ENCODE measurements around the gene CFAP251.

Gene CFAP251

GRCh38 chr12:121939186-121939585 lies 20.8 kb downstream of the CFAP251 start (continued):
- TF ChIP-seq MYNN (tag by site-specific recombination; IDR thresholded peaks at IDR 0.05; ENCODE audit: borderline replicate concordance) = no peak
- no peak for TF ChIP-seq ZBTB7A (tag by site-specific recombination; IDR thresholded peaks at IDR 0.05; ENCODE audit: low read depth)
- no peak for TF ChIP-seq ZNF585B (tag by site-specific recombination; IDR thresholded peaks at IDR 0.05)
- no peak for TF ChIP-seq ZNF2 (tag by site-specific recombination; IDR thresholded peaks at IDR 0.05)
- no peak for TF ChIP-seq ZNF423 (tag by site-specific recombination; IDR thresholded peaks at IDR 0.05)
- no peak for TF ChIP-seq ELK4 (IDR thresholded peaks at IDR 0.05; ENCODE audit: borderline replicate concordance, low read depth, low read length)
- TF ChIP-seq ZFHX2 (tag by site-specific recombination; conservative IDR thresholded peaks at IDR 0.05) = no peak

GRCh38 chr12:121939992-121940766 lies 21.8 kb downstream of the CFAP251 start:
- Histone ChIP-seq H3K36me3 (ENCODE audit: control insufficient read depth in 2 of 2, insufficient read depth in 1 of 2, low read length in 2 of 2) (peaks cover 0 to 23% of the 10 kb centered on the region in 2 experiments; a peak in 2 of 3 replicates), H3K27ac (ENCODE audit: extremely low read depth, low read depth, low read length) (no peak overlapping the region), H3K4me3 (ENCODE audit: low read depth, low read length) (no peak overlapping the region), H3K4me1 (ENCODE audit: control insufficient read depth, insufficient read depth, low read length) (no peaks in the 10 kb centered on the region), H3K9me3 (ENCODE audit: control insufficient read depth, insufficient read depth, low read depth, low read length) (no peaks in the 10 kb centered on the region)
- TF ChIP-seq ZNF692 (tag by site-specific recombination; IDR thresholded peaks at IDR 0.05) = no peak
- no peak for TF ChIP-seq ZNF148 (tag by site-specific recombination; IDR thresholded peaks at IDR 0.05; ENCODE audit: borderline replicate concordance)
- TF ChIP-seq ZNF571 (tag by site-specific recombination; IDR thresholded peaks at IDR 0.05) = no peak
- TF ChIP-seq ZNF580 (tag by site-specific recombination; IDR thresholded peaks at IDR 0.05) = no peak
- POLR2A ChIA-PET = no interaction called here
- CTCF ChIA-PET = interaction anchor here (1.1 to 1.3 kb wide), 2 partner anchors 145 to 146 kb away, joined by 3 to 4 read pairs; partner anchors contain the start of gene RHOF

- H3K36me3 ChIP-seq (ENCODE audit: control insufficient read depth in 2 of 2, insufficient read depth in 1 of 2, low read length in 2 of 2) = peaks cover 0 to 16% of the 10 kb centered on the region in 2 experiments; a peak in 2 of 3 replicates
- no peak overlapping the region for H3K27ac ChIP-seq (ENCODE audit: extremely low read depth, low read depth, low read length)
- TF ChIP-seq PRDM6 (tag by site-specific recombination; IDR thresholded peaks at IDR 0.05) (no peak), ZNF148 (tag by site-specific recombination; IDR thresholded peaks at IDR 0.05; ENCODE audit: borderline replicate concordance) (no peak), ATF2 (tag by site-specific recombination; IDR thresholded peaks at IDR 0.05; ENCODE audit: low read depth) (no peak), GFI1B (tag by site-specific recombination; IDR thresholded peaks at IDR 0.05) (no peak), ZNF184 (tag by site-specific recombination; IDR thresholded peaks at IDR 0.05) (no peak)
- no peaks in the 10 kb centered on the region for H3K4me1 ChIP-seq (ENCODE audit: control insufficient read depth, insufficient read depth, low read length)
- H3K9me3 ChIP-seq (ENCODE audit: control insufficient read depth, insufficient read depth, low read depth, low read length) = no peaks in the 10 kb centered on the region
- CTCF ChIA-PET = no interaction called here
- H3K4me3 ChIP-seq (ENCODE audit: low read depth, low read length) = no peak overlapping the region
- POLR2A ChIA-PET = no interaction called here
These were observed 23.8 kb downstream of the CFAP251 start for GRCh38 chr12:121942145-121942718.
